Activated CD4-positive, alpha-beta T cell treated with anti-CD3 and anti-CD28 coated beads, Interleukin-10, Interleukin-2, amounts not matched to agents 100 ng/mL and 50 ng/mL, durations not matched to agents 16 hours and 8 hours (primary cell): ENCODE measurements around the gene MARK2.
"Not testable (repeated sequence)": the region's sequence is repeated elsewhere in the genome, so short reads cannot be mapped to it uniquely, and the experiment has no call there.

ENCODE experiments used
- DNase-seq: peaks from one replicate; pipeline ENCODE4 v3.0.0-alpha.2; 2020

The MARK2 gene

DNA sequence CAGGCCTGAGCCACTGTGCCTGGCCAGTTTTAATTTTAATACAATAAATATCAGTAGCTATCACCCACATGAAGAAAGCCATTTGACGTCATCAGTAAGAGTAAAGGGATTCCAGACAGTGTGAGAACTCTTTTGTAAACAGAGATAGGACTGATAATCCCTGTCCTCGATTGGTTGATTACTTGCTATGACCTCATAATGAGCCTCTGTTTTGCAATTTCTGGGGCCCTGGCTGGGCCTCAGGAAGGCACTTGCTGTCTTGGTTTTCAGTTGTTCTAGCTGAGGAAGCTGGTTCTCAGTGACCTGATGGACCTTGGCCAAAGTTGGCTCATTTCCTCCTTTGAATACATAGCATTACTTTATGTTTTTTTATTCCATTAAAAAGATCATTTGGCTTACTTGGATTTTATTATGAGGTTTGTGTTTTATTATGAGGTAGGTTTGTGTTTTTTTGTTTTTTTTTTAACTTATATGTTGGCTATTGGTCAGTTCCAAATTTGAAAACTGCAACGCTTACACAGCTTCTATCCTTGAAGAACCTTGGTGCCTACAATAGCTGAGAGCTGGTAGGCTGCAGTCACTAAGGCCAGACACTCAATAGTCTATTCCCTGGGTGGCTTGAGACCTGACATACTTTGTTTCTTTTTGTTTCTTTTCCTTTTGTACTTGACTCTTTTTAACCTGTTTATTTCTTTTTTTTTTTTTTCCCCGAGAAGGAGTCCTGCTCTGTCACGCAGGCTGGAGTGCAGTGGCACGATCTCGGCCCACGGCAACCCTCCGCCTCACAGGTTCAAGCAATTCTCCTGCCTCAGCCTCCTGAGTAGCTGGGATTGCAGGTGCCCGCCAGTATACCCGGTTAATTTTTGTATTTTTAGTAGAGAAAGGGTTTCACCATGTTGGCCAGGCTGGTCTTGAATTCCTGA is 20.0 kb downstream of the MARK2 start:
- DNase-seq, result no peak

DNA sequence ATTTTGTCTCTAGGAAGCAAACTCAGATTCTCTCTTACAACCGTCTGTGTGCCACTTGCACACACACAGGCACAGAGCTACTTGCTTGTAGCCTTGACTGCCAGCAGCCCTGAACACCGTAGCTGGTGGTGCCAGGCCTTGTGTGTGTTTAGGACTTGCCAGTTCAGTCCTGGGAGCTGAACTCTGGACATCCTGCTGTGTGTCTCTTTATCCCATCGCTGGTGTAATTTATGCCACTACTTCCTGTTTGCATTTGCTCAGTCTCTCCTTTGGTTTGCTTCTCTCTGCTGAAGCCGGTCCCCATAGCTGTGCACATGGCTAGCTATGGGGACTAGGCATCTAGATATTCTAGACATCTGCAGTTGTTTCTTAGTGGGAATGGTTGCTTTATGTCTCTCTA is 24.0 kb downstream of the MARK2 start:
- DNase-seq, result no peak

DNA sequence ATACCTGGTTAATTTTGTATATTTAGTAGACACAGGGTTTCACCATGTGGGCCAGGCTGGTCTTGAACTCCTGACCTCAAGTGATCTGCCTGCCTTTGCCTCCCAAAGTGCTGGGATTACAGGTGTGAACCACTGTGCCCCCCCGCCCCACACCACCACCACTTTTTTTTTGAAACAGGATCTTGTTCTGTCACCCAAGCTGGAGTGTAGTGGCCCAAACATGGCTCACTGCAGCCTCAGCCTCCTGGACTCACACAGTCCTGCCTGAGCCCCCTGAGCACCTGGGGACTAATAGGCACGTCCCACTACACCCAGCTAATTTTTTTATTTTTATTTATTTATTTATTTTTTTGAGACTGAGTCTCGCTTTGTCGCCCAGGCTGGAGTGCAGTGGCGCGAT is 24.7 kb downstream of the MARK2 start:
- not testable (repeated sequence) for DNase-seq

DNA sequence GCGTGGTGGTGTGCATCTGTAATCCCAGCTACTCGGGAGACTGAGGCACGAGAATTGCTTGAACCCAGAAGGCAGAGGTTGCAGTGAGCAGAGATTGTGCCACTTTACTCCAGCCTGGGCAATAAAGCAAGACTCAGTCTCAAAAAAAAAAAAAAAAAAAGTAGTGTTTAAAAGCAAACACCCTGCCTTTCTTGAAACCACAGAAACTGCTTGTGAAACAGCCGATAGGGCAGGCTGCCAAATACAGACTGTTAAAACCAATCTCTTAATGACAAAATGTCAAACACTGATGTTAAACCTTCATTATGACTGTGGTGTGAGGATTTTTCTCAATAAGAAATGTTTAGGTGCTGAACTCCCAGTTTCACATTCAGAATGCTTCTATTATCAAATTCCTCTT is 27.3 kb downstream of the MARK2 start:
- DNase-seq, result peak; percentile 93

DNA sequence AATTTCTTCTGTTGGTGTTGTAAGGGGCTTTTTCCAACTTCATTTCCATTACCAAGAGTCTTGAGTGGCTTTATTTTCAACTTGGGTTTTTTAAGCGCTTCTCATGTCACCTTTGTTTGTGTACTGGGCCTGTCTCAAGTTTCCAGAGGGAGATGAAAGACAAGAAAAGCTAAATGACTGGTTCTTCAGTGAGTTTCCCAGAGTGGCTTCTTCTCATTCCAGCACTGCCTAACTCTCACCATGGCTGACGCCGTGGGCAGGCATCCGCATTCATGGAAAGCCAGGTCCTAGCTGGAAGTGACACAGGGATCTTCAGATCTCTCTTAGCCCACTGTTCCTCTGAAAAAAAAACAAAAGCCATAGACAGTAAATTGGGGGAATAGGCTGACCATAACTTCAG is 28.6 kb downstream of the MARK2 start:
- DNase-seq, result no peak

DNA sequence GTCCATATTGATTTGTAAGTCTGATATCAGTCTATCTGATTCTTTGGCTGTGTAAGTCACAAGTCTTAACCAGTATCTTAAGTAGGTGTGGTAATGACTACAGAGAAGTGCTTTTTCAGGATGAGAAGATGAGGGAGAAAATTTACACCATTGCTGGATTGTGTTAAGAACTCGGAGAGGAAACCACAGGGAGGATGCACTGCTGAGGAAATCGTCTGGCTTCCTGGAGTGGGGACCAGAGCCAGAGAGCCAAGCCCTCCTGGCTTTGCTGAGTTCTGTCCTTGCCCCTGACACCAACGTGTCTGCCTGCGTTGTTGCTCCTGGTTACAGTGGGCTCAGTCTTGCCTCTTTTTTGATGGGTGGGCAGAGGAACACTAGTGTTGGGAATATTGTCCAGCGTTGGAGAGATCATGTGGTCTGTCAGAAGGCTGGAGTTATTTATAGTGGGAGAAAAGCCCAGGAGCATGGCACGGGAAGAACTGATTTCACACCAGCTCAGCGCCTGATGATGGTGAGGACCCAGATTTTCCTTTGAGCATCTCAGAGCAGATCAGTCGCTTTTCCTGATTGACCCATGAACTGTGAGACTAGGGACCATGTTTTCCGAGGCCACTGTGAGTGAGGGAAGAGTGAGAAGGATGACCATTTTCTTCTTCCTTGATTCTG is 29.6 kb downstream of the MARK2 start:
- no peak for DNase-seq

DNA sequence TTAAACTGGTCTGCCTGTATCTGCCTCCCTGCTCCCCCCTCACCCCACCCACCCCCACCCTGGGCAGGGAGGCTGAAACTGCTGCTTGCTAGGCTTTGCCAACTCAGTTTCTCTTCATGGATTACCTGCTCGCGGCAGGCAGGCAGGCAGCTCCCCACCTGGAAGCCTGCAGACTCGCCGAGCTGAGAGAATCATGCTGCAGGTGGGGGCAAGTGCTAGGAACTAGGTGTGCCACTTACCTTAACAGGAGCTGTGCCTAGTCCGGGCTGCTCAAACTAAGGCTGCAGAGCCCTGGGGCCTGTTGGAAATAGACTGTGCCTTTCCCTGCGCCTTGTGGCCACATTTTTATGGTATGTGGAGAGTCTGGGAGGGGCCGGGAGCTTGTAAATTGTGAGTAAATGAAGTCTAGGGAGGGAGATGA is 30.3 kb downstream of the MARK2 start:
- DNase-seq, result no peak

DNA sequence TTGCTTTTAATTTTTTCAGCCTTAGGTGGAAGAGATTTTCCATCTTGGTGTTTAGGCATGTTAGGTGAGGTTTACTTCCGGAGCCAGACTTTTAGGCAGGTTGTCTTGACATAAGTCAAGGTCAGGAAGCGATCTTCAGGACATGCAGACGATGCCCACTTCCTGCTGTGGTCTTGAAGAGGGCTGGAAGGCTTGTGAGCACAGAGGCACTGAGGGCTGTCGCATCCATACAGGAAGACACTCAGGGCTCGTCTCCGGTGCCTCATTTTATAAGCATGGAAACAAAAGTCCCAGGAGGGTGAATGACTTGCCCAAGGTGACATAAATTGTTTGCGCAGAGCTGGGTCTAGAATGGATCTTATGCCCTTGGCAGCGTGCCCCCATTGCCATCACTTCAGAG is 30.8 kb downstream of the MARK2 start:
- peak; percentile 66 for DNase-seq

DNA sequence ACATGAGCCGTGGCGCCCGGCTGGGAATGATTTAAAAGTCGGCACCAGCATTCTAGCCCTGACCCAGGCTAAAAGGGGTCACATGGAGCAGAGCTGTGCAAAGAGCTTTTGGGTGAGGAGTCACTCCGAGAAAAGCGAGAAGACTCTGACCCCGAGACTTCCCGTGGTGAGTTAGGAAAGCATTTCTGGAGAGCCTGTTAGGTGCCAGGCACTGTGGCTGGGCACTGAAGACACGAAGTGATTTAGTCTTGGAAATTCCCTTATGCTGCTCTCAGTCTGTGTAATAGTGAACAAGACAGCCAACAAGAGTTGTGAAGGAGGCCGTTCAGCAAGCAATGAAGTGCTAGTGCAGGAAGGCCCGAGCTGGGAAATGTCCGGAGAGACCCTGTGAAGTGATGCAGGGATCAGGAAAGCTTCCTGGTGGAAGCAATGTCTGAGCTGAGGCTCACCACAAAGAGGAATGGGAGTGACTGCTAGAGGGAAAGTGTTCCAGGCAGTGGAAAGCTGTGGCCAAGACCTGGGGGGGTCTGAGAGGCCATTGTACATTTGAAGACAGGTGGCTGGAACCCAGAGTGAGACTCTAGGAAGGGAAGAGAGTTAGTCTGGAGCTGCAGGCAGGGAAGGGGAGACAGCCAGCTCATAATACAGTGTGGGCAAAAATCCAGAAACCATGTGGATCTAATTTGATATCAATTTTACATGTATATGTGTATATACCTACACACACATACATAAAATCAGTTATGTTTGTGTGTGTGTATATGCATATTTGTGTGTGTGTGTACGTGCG is 31.6 kb downstream of the MARK2 start:
- DNase-seq, result peak; percentile 44

DNA sequence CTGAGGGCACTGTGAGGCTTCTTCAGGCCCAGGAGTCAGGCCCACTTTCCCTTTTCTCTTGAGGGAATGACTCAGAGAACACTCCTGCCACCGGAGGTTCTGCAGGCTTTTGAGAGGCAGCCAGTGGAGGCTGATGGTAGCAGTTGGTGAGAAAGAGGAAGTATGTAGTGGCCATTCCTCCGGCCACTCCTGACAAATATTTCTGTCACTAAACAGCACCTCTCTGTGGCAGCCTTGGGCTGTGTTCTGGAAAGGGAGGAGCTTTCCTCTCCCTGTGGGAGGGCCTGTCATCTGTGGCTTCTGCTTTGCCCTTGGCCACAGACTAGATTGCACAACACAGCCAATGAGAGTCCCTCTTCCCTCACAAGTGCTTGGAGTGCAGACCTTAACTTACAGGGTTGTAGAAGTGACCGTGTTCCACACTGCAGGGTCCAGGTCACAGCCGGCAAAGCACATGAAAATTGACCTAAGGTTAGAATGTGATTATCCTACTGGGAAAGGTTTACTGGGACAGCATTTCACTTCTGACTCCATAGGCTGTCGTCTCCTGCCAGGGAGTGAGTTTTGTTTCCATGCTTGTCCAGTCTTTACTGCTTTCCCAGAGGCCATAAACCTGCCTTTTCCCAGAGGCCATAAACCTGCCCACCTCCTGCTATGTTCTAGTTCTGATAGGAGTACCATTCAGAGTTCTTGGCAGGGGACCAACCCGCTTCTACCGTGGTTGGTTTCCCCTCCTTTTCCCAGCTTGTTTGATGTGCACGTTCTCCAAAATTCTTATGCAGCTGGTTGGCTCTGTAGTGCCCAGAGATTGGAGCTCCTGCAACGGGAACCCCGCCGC is 33.3 kb downstream of the MARK2 start:
- peak; percentile 74 for DNase-seq

DNA sequence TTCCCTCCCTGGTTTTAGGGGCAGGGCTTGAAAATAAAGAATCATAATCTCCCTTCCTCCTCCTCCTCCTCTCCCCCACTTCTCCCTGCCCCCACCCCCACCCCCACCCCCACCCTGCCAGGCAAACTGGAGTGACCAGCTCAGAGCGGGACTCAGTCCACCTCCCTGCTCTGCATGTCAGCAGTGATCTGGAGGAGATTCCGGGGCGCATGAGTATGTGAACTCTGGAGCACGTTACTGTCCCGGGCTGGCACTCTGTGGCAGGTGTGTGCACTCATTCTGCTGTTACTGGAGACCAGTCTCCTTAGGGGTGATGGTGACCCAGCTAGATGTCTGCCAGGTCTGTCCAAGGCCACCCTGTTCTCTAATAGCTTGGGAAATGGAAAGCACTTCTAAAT is 33.9 kb downstream of the MARK2 start:
- no peak for DNase-seq

DNA sequence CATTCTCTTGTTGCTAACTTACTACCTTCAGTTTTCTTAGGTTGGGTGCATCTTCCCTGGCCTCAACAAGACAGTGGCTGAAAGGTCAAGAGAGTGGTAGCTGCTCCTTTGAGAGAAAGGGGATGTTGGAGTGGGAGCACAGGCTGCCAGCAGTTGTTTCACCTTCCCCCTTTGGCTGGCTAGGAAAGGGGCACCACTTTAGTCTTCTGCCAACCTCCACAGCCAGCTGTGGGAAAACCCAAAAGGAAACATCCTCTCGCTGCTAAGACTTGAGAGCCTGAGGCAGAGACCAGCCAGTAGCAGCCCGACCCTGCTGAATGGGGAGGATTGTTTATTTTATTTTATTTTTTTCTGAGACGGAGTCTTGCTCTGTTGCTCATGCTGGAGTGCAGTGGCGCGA is 34.4 kb downstream of the MARK2 start:
- DNase-seq, result no peak

DNA sequence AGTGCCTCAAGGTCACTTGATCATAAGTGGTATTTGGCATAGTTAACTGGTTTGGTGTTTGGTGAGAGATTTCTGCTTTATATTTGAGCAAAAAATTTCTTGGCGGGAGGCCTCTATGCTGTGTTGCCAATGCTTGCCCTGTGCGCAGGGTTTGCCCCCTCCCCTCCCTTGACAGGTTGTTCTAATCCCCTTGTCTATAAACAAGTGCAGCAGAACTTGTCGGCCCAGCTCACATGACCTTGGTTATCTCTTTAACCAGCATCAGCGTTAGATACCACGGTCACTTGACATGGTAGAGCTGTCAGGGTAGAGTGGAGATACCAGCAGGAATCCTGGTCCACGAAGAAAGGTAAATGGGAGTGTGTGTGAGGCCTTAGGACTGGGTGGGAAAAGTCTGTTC is 35.6 kb downstream of the MARK2 start:
- no peak for DNase-seq

DNA sequence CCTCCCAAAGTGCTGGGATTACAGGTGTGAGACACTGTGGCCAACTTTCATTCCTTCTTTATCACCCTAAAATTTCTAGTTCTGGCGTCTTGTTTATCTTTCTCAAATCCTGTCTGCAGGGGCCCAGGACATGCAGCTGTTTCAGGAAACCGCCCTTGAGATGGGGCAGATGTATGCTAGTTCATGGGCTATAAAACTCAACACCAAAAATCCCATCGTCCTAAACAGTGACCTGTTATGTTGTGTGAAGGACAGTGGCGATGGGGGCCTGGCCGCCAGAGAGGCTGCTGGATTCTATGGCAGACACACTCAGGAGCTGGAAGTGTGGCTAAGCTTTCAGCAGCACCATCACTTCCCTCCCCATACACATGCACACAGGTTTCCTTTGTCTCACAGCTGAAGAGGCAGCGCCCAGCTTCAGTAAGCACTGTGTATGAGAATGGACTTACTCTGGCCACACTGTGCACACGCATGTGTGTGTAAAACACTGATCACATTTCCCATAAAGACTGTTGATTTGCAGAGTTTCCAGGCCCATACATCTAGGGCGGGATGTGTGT is 36.7 kb downstream of the MARK2 start:
- no peak for DNase-seq

DNA sequence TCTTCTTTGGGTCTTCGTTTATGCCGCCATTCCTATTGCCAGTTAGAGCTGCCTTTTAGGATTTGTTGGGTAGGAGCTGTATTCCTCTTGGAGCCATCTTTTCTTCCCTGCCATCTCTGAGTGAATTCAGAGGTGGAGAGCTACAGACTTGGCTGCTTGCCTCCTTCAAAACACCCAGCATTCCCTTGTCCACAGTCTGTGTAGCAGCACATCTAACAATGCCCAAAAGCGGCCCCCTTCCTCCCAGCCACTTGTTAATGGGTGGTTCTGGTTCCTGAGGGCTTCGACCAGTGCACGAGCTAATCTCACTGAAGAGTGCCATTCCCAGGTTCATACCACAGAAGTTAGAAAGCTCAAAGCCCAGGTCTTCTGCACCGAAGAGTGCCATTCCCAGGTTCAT is 37.7 kb downstream of the MARK2 start:
- DNase-seq, result no peak

DNA sequence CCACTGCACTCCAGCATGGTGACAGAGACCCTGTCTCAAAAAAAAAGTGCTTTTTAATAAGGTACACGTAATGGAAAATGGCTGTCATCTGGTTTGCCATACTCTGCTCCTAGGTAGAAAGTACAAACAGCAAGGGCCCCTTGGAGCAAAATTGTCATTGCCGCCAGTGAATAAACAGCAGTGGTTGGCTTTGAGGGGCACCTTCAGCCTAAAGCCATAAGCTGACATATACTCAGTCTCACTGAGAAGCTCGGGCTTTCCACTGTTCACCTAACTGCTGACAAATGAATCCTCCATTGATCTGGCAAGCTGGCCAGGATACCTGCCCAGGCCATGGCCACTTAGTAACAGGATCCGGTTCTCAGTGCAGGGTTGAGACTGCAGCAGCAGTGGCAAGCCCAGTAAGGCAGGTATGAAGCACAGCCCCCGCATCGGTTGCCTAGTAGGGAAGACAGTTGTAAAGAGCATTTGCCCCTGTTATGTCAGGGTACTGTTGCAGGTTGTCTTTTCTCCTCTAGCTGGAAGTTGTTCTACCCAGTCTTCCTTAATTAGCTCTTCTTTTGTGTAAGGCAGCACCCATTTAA is 38.8 kb downstream of the MARK2 start:
- no peak for DNase-seq

DNA sequence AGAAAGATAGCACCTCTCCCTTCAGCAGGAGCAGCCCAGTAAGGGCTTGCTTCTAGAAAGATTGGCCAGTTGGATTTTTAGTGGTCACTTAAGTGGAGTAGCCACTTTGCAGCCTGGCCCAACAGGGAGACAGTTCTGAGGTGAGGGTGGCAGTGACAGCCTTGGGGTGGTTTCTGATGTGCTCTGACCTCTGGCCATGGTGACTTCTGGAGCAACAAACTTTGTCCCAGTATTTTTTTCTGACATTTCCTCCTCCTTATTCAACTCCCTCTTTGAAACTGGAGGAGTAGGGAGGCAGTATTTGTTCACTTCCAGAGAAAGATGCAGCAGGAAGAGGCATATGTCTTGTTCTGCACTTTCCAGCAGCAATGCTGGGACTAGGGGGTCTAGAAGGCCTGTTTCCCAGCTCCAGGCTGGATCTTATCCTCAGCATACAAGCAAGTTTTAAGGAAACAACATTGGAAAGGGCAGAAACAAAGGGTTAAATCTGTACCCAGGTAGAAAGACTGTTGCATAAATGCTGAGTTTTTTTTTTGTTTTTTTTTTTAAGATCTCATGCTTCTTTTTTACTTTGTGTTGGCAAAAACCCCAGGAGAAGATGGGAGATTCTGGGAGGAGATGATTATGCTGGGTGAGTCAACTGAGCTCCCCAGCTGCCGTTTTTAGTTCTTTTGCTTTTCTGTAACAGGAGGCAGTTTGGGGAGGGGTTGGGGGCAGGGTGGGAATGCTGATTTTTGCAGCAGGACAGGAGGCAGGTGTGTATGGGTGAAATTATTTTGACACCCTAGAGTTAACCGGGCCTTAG is 40.9 kb downstream of the MARK2 start:
- no peak for DNase-seq

DNA sequence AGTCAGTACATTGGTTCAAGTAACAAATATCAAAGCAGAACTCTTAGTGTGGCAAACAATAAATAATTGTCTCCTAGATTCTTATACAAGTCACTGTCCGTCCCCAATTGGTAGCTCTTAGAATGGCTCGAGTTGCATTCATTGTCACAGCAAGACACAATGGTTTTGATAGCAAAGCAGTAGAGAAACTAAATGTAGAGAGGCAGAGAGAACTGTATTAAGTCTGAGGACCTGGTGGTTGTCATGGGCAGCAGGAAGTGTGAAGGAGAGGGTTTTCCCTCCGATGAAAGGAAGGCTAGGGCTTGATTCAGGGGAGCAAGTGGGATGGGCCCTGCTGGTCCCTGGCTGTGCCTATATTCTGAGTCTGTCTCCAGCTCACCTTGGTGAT is 41.5 kb downstream of the MARK2 start:
- DNase-seq, result no peak

DNA sequence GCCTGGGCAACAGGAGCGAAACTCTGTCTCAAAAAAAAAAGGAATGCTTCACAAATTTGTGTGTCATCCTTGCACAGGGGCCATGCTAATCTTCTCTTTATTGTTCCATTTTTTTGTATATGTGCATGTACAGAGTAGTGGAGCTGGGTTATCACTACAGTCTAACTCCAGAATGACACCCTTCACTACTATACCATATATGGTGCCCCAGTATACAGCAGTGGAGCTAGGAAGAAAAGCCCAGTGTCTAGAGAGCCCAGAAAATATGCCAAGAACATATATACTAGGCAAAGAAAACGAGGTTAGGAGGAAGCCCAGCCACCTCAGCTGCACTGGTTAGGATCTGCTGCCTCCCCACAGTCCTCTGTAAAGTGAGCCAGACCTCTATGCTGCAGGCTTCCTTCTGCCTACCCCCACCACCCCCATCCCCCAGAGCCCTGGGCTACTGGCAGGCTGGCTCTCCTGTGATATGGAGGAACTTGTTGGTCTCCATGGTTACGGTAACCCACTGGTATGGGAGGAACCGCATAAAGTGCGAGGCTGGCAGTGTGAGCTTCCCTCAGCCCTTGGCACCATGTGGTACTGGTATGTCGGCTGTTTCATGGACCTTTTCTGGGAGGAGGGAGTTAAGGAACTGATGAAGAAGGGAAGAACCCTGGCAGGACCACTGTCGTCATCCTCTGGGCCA is 43.8 kb downstream of the MARK2 start:
- DNase-seq, result no peak

DNA sequence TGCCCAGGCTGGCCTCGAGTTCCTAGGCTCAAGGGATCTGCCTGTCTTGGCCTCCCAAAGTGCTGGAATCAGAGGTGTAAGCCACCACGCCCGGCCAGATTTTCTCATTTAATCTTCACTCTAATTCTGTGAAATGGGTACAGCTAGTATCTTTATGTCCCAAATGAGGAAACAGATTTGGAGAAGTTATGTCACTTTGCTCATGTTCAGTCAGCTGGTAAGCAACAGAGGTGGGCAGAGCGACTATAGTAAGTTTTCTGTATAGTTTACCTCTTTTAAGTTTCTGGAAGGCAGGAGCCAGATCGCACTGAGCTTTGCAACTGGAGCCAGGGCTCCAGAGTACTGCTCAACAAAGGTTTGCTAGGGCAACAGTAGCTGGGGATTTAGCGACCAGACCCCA is 44.9 kb downstream of the MARK2 start:
- DNase-seq, result no peak
